ENCODE measurements around the gene HAL.

Gene HAL

DNA sequence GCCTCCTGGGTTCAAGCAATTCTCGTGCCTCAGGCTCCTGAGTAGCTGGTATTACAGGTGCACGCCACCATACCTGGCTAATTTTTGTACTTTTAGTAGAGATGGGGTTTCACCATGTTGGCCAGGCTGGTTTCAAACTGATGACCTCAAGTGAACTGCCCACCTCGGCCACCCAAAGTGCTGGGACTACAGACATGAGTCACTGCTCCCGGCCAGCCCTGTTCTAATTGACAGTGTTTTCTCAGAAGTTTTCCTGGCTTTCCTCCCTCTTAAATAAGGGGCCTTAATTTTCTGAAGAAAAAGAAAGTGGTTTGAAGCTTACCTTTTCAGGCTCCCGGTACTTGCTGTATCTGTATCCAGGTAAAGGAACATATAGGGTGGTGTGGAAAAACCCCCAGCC is 1.7 kb downstream of the HAL start:
- TF ChIP-seq ZFX (IDR thresholded peaks at IDR 0.05; ENCODE audit: borderline replicate concordance) = no peak
- TF ChIP-seq, protein P1, sequence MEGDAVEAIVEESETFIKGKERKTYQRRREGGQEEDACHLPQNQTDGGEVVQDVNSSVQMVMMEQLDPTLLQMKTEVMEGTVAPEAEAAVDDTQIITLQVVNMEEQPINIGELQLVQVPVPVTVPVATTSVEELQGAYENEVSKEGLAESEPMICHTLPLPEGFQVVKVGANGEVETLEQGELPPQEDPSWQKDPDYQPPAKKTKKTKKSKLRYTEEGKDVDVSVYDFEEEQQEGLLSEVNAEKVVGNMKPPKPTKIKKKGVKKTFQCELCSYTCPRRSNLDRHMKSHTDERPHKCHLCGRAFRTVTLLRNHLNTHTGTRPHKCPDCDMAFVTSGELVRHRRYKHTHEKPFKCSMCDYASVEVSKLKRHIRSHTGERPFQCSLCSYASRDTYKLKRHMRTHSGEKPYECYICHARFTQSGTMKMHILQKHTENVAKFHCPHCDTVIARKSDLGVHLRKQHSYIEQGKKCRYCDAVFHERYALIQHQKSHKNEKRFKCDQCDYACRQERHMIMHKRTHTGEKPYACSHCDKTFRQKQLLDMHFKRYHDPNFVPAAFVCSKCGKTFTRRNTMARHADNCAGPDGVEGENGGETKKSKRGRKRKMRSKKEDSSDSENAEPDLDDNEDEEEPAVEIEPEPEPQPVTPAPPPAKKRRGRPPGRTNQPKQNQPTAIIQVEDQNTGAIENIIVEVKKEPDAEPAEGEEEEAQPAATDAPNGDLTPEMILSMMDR (IDR thresholded peaks at IDR 0.05) = no peak
- no peak overlapping the region for H3K27ac ChIP-seq

DNA sequence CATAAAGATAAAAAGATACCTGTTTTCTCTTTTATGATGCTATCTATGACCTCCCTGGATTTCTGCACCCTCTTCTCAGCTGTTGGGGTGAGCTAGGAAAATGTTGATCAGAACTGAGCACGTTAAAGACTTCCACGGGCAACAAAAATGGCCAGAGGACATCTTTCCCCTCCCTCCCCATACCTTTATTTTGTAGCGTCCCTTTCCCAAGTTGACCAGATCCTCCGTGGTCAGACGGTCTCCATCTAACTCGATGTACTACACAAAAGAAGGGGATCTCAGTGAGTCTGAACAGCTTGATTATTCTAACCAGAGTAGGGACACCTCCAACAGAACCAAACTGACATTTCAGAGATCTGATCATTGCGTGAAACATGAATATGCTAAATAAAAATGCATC is 2.2 kb downstream of the HAL start:
- TF ChIP-seq, protein P1 (IDR thresholded peaks at IDR 0.05) = no peak
- no peak for TF ChIP-seq ZFX (IDR thresholded peaks at IDR 0.05; ENCODE audit: borderline replicate concordance)
- H3K27ac ChIP-seq = no peak overlapping the region

DNA sequence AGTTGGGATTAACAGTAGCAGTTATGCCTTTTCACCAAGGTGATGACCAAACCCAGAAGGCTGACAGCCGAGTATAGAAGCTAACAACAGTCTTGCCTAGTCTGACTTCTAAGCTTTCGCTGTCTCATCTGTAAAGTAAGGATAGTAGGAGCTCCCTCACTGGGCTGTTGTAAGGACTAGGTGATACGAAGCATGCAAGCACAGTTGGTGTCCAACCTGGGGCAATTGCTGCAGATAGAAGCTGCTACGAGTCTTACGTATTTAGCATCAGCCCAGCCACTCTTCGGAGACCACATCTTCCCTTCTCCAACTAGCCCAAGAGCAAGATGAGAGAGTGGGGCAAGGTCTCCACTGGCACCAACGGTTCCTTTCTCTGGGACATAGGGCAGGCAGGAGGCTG is 6.0 kb downstream of the HAL start:
- TF ChIP-seq, protein P1 (IDR thresholded peaks at IDR 0.05) = no peak
- no peak for TF ChIP-seq ZFX (IDR thresholded peaks at IDR 0.05; ENCODE audit: borderline replicate concordance)
- H3K27ac ChIP-seq = no peak overlapping the region

DNA sequence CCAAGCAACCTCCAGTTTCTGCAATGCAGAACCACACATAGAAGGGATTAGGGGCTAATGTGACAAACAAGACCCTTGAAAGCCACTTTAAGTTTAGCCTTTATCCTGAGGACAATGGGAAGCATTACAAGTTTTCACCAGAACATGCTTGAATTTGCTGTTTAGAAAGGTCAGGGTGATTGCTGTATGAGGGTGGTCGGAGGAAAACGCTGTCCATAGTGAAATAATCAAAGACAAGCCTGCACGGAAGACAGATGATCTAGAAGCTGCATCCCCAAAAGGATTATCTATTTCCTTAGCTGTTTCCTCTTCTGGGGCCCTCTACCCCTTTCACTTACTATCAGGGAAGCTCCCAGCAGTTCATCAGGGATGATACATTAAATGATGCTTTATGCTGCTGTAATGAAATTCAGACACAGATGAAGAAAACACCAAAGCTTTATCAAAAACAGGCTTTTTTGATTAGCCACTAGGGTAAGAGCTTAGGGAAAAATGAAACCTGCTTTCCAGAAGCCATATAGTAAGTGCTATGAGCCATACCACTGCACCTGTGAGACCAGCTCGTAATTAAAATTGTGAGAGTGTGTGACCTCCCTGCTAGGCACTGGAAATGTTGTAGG is 6.5 kb downstream of the HAL start:
- TF ChIP-seq ZFX (IDR thresholded peaks at IDR 0.05; ENCODE audit: borderline replicate concordance) = no peak

DNA sequence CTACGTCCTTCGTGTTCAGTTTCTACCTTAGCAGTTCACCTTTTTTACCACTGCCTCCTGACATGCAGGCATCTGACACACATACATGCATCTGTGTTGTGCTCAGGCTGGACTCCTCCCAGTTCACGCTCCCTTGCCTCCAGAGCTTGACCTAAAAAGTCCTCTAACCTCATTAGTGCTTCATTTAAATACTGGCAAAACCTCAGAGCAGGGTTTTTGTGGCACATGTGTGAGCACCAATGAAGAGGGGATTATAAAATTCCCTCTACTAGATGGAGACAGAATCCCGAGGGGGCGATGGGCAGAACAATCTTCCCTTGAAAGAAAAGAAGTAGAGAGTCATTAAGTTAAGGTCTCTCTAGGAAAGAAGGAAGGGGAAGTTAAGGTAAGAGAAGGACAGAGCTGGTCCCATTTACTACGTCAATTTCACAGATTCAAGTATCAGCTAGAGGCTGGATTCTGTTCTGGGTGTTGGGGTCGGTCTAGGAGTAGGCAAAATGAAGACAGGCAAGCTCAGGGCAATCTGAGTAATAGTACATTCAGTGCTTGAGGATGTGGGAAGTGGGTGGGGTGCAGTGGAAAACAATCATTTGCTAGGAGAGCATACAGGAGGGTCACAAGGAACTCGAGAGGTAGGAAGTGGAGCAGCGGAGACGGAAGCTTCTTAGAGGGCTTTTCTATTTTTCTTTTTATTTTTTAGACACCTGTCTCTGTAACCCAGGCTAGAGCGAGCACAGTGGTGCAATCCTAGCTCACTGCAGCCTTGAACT is 7.5 kb downstream of the HAL start:
- no peak for TF ChIP-seq ZFX (IDR thresholded peaks at IDR 0.05; ENCODE audit: borderline replicate concordance)
- TF ChIP-seq, protein P1 (IDR thresholded peaks at IDR 0.05) = no peak
- no peak overlapping the region for H3K27ac ChIP-seq

More for the DNA sequence above, 6.5 kb downstream of the HAL start:
- H3K27ac ChIP-seq = no peak overlapping the region

DNA sequence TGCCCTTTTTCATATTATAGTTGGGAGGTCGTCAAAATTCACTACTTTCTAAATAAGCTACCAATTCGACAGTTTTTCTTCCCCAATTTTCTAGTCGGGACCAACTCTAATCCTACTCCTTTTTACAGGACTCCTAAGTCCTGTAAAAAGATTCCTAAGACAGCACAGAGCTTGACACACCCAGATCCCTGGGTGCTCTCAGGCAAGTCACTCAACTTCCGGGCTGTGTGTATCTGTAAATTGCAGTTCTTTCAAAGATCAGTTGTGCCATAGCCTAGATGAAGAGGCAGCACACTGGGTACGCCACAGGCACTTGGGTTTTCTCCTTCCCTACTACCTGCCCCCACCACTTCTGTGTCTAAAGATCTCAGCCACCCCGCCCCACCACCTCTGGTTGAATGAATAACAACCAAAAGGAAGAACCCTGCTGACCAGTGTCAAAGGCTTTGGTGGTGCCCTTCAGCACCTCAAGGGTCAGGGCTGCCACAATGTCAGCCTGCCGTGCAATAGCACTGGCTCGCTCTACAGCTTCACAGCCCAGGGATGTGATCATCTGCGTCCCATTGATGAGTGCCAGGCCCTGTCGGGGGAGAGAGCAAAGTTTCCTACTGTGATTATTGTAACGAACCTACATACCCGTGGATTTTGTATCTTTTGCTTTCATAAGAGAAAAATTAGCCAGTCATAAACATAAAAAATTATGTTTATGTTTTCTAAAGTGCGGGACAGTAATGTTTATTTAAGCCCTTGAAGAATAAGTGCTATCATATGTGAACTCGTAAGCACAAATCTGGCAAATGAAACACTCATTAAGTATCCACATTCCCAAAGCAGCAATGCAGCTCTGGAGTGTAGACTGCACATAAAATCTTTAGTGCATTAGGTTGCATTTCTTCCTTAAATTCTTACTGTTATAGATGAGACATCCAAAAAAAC is 9.2 kb downstream of the HAL start:
- TF ChIP-seq, protein P1 (IDR thresholded peaks at IDR 0.05) = no peak
- no peak for TF ChIP-seq ZFX (IDR thresholded peaks at IDR 0.05; ENCODE audit: borderline replicate concordance)
- no peak overlapping the region for H3K27ac ChIP-seq

DNA sequence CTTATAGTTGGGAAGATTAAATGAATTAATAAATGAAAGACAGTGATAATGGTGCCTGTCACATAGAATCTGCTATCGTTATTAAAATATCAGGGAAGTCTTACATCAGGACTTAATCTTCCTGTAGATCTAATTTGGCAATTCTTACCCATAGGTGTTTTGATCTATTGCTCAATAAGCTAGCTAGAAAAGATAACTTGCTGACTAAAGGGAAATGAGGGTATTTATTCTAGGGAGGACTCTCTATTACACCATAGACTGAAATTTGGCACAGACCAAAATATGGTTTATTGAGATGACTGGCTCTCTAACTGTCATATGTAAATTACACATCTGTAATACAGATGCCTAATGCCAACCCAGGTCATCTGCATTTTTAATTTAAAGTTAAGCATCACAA is 11.5 kb downstream of the HAL start:
- no peak for TF ChIP-seq ZFX (IDR thresholded peaks at IDR 0.05; ENCODE audit: borderline replicate concordance)
- TF ChIP-seq, protein P1 (IDR thresholded peaks at IDR 0.05) = no peak
- no peak overlapping the region for H3K27ac ChIP-seq
